CMK (cell line): ENCODE measurements around the gene ZMYM3.

Source experiments
- DNase-seq: peaks from one replicate; pipeline ENCODE4 v3.0.0-alpha.2; 2010; ENCODE audit warnings: low read depth

The ZMYM3 gene

GRCh38 chrX:71214604-71215337, 39.2 kb downstream of the ZMYM3 start:
- no peak for DNase-seq

- no peak for DNase-seq
Observed at GRCh38 chrX:71214152-71214551, 39.8 kb downstream of the ZMYM3 start.

DNA sequence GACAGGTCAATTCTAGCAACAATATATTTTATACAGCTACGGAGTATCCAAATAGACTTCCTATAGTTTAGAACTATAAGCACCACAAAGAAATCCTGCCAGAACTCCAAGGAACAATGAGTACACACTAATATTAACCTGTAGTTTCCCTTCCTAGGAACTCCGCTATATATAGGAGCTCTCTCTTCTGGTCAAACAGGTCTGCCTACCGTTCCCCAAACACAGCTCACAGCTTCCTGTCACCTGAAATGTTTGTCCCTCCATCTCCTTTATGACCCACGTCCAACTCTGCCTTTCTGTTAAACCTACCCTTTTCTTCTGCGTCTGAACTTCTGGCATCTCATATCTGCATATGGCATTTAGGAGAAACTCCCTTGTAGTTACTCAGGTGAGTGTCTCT, 41.4 kb downstream of the ZMYM3 start:
- DNase-seq: no peak

DNA sequence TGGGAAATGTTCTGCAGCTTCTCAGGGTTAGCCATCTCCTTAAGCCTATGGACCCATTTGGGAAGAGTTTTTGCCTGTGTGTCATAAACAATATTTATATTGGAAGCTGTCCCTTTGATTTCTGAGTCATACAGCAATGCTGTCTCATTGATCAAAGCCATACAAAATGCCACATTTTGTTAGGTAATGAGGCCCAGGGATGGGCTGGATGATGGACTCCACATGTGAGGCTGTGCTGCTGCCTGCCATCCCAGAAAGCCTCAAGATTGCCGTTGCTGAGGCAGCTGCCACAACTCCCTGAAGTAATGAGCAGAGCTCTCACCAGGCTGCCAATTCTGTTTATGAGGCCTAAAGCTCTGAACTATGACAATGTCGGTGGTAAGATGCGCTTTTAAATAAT, 43.1 kb downstream of the ZMYM3 start:
- DNase-seq: no peak

DNA sequence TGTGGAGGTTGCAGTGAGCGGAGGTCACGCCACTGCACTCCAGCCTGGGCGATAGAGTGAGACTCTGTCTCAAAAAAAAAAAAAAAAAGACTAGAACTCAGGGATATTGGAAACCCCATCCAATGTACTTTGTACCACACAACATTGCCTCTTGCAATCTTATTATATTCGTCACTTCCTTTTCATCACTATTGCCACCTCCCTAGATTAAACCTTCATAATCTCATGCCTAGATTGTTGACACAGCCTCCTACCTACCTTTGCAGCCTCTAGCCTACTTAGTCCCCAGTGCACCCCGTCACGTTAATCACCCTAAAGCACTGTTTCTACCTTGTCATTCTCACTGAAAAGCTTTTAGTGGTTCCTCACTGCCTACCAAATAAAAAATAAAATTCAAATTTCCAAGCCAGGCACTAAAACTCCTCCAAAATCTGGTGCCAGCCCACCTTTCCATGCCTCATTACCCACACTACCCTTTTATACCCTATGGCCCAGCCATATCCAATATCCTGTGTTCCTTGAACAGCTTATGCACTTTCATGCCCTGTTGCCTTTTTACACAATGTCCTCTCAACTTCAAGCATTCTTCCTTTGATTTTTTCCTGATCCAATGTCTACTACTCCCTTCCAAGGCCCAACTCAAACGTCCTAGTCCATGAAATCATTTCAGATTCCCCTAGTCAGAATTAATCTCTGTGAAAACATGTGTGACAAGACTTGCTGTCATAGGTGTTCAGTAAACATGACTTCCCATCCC, 54.5 kb downstream of the ZMYM3 start:
- no peak for DNase-seq

- DNase-seq: no peak
Observed at GRCh38 chrX:71198066-71198465, 55.9 kb downstream of the ZMYM3 start.

DNA sequence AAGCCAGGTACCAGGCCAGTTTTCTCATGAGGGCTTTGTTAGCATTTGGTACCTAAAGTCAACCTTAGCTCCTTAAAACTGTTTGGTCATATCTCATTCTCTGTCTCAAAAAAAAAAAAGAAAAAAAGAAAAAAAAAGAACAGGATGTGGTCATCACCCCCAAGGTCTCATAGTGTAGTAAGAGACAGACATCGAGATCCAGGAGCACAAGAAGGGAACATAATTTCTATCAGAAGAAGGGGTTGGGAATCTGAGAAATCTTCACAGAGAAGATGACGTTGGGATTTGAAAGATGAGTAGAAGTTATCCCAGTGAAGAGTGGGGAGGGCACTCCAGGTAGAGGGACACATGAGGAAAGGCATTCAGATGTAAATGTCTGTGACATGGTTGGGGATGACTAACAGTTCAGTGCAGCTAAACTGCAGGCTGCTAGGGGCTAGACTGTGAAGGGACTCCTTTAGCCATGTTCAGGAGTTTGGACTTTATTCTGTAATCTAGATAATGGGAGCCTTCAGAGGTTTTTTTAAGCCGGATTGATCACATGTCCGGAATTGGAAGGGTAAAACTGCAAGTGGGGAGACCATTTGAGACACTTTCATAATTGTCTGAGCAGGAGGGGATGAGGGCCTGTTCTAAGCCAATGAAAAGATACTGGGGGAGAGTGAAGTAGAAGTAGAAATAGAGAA, 57.8 kb downstream of the ZMYM3 start:
- no peak for DNase-seq

GRCh38 chrX:71191248-71191647, 62.7 kb downstream of the ZMYM3 start:
- no peak for DNase-seq
